Heart left ventricle (tissue), 16 donors: Measurements from ENCODE around the gene KIF16B. TPM values are rescaled to one million over a fixed set of nuclear protein-coding genes. Genes with fewer than 3 reads are reported as not detected.

ENCODE experiments used
- ATAC-seq, 4 donors: fragments of 200-7000 bp; cut with Tn5 transposase; one replicate each; pipeline ENCODE4 v1.9.1; 2020 to 2022; ENCODE audit warnings: moderate library complexity in 4 of 4, mild to moderate bottlenecking in 3 of 4, moderate number of reproducible peaks in 1 of 4
- DNase-seq, 5 donors: peaks; one replicate each; pipeline ENCODE4 v3.0.0-alpha.2; 2020
- H3K27ac ChIP-seq, 12 donors: fragments of 200-600 bp; sonication (generic) in 4 of 12; one replicate each; pipeline versions ENCODE4 v1.5.0 to v1.8.0; 2016 to 2022; ENCODE audit warnings: mild to moderate bottlenecking in 2 of 12
- H3K27me3 ChIP-seq, 9 donors: fragments of 200-600 bp; sonication (generic) in 2 of 9; one replicate each; pipeline versions ENCODE4 v1.5.1 to v1.8.0; 2016 to 2022; ENCODE audit warnings: mild to moderate bottlenecking in 3 of 9
- H3K36me3 ChIP-seq, 9 donors: fragments of 200-600 bp; sonication (generic) in 2 of 9; one replicate each; pipeline versions ENCODE4 v1.5.0 to v1.8.0; 2018 to 2022; ENCODE audit warnings: mild to moderate bottlenecking in 2 of 9
- H3K4me1 ChIP-seq, 12 donors: fragments of 200-600 bp; sonication (generic) in 4 of 12; one replicate each; pipeline versions ENCODE4 v1.5.0 to v1.8.0; 2016 to 2022; ENCODE audit warnings: mild to moderate bottlenecking in 3 of 12
- H3K4me3 ChIP-seq, 12 donors: fragments of 200-600 bp; sonication (generic) in 4 of 12; one replicate each; pipeline versions ENCODE4 v1.5.0 to v1.8.0; 2017 to 2022; ENCODE audit warnings: mild to moderate bottlenecking in 9 of 12, moderate library complexity in 4 of 12
- H3K9me3 ChIP-seq, 12 donors: fragments of 200-600 bp; sonication (generic) in 4 of 12; one replicate each; pipeline versions ENCODE4 v1.5.0 to v1.8.0; 2016 to 2022; ENCODE audit warnings: mild to moderate bottlenecking in 1 of 12
- CTCF ChIP-seq, 12 donors: fragments of 200-600 bp; sonication (generic) in 4 of 12; IDR thresholded peaks; one replicate each; pipeline versions ENCODE4 v1.5.0 to v1.8.0; 2018 to 2022; ENCODE audit warnings: antibody characterized with exemption in 12 of 12, mild to moderate bottlenecking in 5 of 12
- POLR2A ChIP-seq, 2 donors: fragments of 450-650 bp; IDR thresholded peaks; one replicate each; pipeline ENCODE4 v1.6.1; 2017; ENCODE audit warnings: antibody characterized with exemption in 2 of 2, mild to moderate bottlenecking in 2 of 2, moderate library complexity in 2 of 2
- WGBS, 4 donors: extraction: QIAGEN DNeasy Blood & Tissue Kit in 2 of 4; methylation state at CpG; one replicate each; pipeline versions ENCODE4 v1.1.5 to v1.1.7; 2013 to 2018; 5-methylcytosine and 5-hydroxymethylcytosine counted together
- intact Hi-C, 10 donors: fragments of 100-400 bp; cut with DNase I; formaldehyde crosslinking; loops; one replicate each; pipeline versions ENCODE4 v1.11.1 to v1.14.2; 2022
- polyA plus RNA-seq, 2 donors: library from polyadenylated mRNA; stranded (reverse); fragments of 200-250 nt; gene quantifications; one replicate each; pipeline ENCODE4 v1.2.3, GENCODE V29; 2013
- total RNA-seq, 9 donors: library from RNA; depleted of rRNA in 2 of 9; stranded (reverse); fragments of >200 nt in 2 of 9; fragmentation: NEBNext Ultra II Directional in 3 of 9; extraction: Animal tissue kit (Norgen Biotek cat#: 25700) in 3 of 9; gene quantifications; one replicate each; pipeline versions ENCODE4 v1.1.0 to v1.2.4, GENCODE V29; 2016 to 2023
- donor health status: ischemic (EF 13 %, LVEDD 7.1; RV severe dilation, severe dysfunction).
- donor health status: healthy with polysubstance abuse.
- donor health status: DM: no; HTN: yes; CAD: no.
- donor health status: DM: no; HTN: no; CAD: no.
- donor health status: ischemic (EF 25% LVEDD 6.9; RV normal size, moderate dysfunction).
- donor health status: ischemic (EF 25% LVEDD 5.7; RV mildly dilated, moderate dysfunction).
- donor health status: healthy.
- donor health status: DM: yes; HTN: yes; CAD: no.
- donor health status: ischemic (EF 35%, LVEDD 5.7; RV mildly dilated, moderate dysfunction).
- donor health status: nonischemic (EF 11% LVEDD 7.7; RV severe dilation, severe dysfunction).
- donor health status: DM: yes; HTN: yes; CAD: no.
- donor health status: PGD.
- donor health status: ischemic (EF 29% LVEDD 5.4; RV normal size, mild dysfunction).
- donor health status: nonischemic (EF 23%, LVEDD 6.1; RV moderate dilation, normal function).

KIF16B gene
- total and polyA plus RNA-seq, 11 donors = 8.8 to 31.8 (median 17.8) TPM

GRCh38 chr20:16394784-16395183 is 178.5 kb downstream of the KIF16B start:
- TF ChIP-seq CTCF (IDR thresholded peaks at IDR 0.05) (no peak), POLR2A (IDR thresholded peaks at IDR 0.05) (no peak)
- no peak for ATAC-seq
- no peak overlapping the region for H3K4me3 ChIP-seq
- H3K27ac ChIP-seq = no peak overlapping the region
- no peaks in the 10 kb centered on the region for H3K27me3 ChIP-seq
- H3K4me1 ChIP-seq = peaks cover 0 to 20% (median 11%) of the 10 kb centered on the region in 12 donors
- WGBS, 4 donors = 59 to 93% (median 73%) methylated on average over 4 of the region's 4 CpGs
- no peaks in the 10 kb centered on the region for H3K9me3 ChIP-seq
- DNase-seq = no peak
- H3K36me3 ChIP-seq = peaks cover 0 to 12% (median 1%) of the 10 kb centered on the region in 9 donors
- intact Hi-C loops = loop anchor here in 1 of 10 donors (10.0 kb wide), 1 partner anchor 60 kb away; no protein-coding TSS in a partner anchor

DNA sequence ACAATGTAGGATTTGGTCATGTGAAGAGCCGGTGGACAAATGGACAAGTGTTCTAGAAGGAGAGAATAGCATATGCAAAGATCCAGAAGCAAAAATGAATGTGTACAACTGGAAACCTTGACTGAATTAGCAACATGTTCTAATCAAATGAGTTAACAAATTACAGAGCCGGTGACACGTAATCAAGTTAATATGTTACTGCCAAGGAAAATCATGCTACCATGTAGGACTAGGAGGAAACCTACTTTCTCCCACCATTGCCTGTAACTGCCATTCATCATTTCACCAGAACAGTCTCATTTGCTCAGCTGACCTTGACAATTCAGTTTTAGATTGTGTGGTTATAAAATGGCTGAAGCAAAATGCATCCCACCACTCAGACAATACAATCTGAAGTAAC is 179.4 kb downstream of the KIF16B start:
- no peak for DNase-seq
- TF ChIP-seq POLR2A (IDR thresholded peaks at IDR 0.05) (no peak), CTCF (IDR thresholded peaks at IDR 0.05) (no peak)
- H3K4me3 ChIP-seq = no peak overlapping the region
- 47 to 69% (median 60%) methylated on average over 3 of the region's 3 CpGs for WGBS, 4 donors
- no peak overlapping the region for H3K27ac ChIP-seq
- intact Hi-C loops = loop anchor here in 1 of 10 donors (10.0 kb wide), 1 partner anchor 59 kb away; no protein-coding TSS in a partner anchor
- no peaks in the 10 kb centered on the region for H3K9me3 ChIP-seq
- no peak for ATAC-seq
- peaks cover 0 to 20% (median 11%) of the 10 kb centered on the region in 12 donors for H3K4me1 ChIP-seq
- no peaks in the 10 kb centered on the region for H3K27me3 ChIP-seq
- H3K36me3 ChIP-seq = peaks cover 0 to 14% (median 0%) of the 10 kb centered on the region in 9 donors

- H3K9me3 ChIP-seq = no peaks in the 10 kb centered on the region
- no peak for ATAC-seq
Observed at GRCh38 chr20:16393297-16393696, 180.0 kb downstream of the KIF16B start.

DNA sequence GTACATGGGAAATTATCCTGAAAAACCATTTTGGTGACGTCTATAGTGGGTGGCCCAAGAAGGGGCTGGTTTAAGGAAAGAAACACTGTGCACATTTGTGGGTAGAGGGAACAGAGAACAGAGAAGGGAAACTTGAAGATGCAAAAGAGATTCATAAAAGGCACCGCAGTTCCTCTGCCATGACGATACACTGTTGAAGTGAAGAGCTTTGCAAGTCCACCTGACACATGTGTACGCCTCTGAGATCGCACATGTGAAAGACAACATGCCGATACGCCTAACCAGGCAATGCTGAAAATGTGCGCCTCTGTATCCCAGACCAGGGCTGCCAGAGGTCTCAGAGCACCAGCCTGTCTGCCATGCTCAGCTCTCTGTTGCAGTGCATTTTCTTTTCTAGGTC is 180.9 kb downstream of the KIF16B start:
- ATAC-seq (no peak), DNase-seq (no peak)
- H3K4me3 ChIP-seq = no peak overlapping the region
- no peak overlapping the region for H3K27ac ChIP-seq
- peaks cover 0 to 10% (median 7%) of the 10 kb centered on the region in 12 donors for H3K4me1 ChIP-seq
- intact Hi-C loops = loop anchor here in 1 of 10 donors (10.0 kb wide), 1 partner anchor 58 kb away; no protein-coding TSS in a partner anchor
- H3K36me3 ChIP-seq = peaks cover 0 to 27% (median 0%) of the 10 kb centered on the region in 9 donors
- H3K9me3 ChIP-seq = no peaks in the 10 kb centered on the region
- WGBS, 4 donors = 96 to 98% (median 97%) methylated on average over 8 of the region's 8 CpGs
- TF ChIP-seq CTCF (IDR thresholded peaks at IDR 0.05) = no peak
- no peaks in the 10 kb centered on the region for H3K27me3 ChIP-seq

More at GRCh38 chr20:16393297-16393696, 180.0 kb downstream of the KIF16B start:
- WGBS, 4 donors = 32 to 52% (median 44%) methylated on average over 2 of the region's 2 CpGs
- H3K4me3 ChIP-seq = no peak overlapping the region
- H3K27me3 ChIP-seq = no peaks in the 10 kb centered on the region
- H3K4me1 ChIP-seq = peaks cover 0 to 18% (median 11%) of the 10 kb centered on the region in 12 donors
- H3K36me3 ChIP-seq = peaks cover 0 to 20% (median 0%) of the 10 kb centered on the region in 9 donors
- TF ChIP-seq CTCF (IDR thresholded peaks at IDR 0.05) (no peak), POLR2A (IDR thresholded peaks at IDR 0.05) (no peak)
- H3K27ac ChIP-seq = no peak overlapping the region
- DNase-seq = no peak
- intact Hi-C loops = loop anchor here in 1 of 10 donors (10.0 kb wide), 1 partner anchor 58 kb away; no protein-coding TSS in a partner anchor
